NCI-H2227 treated with DMSO at 0.1 percent for 48 hours (cell line): ENCODE data around the gene ZNF354C.
A peak's percentile ranks its signal among the peaks of the same experiment; 100 is the strongest.
"Not testable (repeated sequence)": the region's sequence is repeated elsewhere in the genome, so short reads cannot be mapped to it uniquely, and the experiment has no call there.

Experiments used
- DNase-seq: peaks from one replicate; lab custom pipeline; 2025; lab: John Stamatoyannopoulos, UW

Gene ZNF354C

DNA sequence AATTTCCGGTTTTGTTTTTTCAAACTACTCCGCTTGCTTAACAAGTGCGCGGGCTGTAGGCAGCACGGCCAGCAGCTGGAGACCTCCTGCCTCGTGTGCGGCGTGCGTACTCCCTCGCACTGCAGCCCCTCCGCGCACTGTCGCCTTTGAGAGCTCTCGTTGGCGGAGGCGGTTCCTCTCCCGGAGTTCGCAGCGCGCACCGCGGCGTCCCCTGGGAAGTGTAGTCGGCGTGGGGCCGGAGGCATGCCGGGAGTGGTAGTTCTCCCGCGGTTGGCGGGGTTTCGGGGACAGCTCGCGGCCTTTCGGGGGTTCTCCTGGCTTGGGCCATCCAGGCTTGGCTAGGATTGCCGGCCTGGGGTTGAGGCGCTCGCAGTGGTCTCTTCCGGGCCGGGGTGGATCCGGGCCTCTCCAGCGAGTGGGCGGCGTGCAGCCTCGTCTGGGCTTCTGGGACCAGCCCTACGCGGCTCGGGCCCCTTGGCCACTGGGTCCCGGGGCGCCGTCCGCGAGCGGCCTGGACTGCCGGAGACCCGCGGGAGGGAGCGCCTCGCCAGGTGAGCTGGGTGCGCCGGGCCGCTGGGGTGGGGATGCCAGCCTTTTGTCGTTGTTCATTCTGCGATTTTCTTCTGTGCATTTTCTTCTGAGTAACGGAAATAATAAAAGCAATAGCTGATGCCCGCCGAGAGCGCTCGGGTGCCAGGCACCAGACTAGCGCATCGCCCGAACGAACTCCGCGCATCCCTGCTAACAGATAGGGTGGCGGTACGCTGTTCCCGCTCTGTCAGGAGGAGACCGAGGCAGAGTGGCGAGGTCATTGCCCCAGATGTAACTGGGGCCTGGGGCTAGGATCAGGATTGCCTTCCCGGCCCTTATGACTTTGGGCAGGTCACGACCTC is at the start of gene ZNF354C:
TSS of gene ZNF354C (plus strand) at position 258 of the 893 bp plus-strand sequence. CDS start 1,696 bp downstream, outside the sequence.
- DNase-seq: peak; percentile 52

GRCh38 chr5:179023528-179024189 is 36.5 kb upstream of the ZNF354C start, which contains the start of gene ZNF879:
TSS of gene ZNF879 (plus strand) at chr5:179023804. CDS start at chr5:179025005, 1,201 bp downstream.
- peak; percentile 81 for DNase-seq

GRCh38 chr5:179033004-179033580 is 27.1 kb upstream of the ZNF354C start:
- no peak for DNase-seq

DNA sequence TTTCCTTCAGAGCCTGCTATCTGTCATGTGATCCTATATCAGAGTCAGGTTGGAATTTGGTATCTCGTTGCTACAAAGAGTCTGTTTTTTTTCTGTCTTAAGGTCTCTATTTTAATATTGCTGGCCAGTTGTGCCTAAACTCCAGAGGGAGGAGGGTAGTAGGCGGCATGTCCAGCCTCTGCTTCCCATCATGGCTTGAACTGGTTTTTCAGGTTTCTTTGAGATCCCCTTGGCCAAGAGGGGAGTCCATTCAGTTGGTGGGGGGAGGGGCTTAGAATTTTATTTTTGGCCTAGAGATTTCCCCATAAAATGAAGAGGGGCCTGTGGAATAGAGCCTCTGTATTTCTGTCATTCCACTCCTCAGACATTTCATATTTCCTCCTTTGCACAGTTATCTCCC is 15.4 kb upstream of the ZNF354C start:
- DNase-seq: no peak

DNA sequence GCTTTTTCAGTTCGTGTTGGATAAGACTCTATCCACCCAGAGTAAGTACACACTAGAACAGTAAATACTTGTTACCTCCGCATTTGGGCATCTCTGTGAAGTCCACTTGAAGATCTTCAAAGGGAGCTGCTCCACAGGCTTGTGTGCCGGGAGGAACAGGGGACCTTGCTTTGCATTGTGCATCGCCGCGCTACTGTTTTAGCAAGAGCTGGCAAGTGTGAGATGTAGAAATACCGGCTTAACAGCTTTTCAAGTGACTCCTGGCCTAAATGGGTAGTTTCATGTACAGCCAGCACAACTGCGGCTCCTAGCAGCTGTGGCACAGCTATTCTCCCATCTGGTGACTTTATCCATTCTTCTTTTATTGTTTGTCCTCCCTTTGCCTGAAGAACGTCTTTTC is 8.4 kb upstream of the ZNF354C start:
- no peak for DNase-seq

DNA sequence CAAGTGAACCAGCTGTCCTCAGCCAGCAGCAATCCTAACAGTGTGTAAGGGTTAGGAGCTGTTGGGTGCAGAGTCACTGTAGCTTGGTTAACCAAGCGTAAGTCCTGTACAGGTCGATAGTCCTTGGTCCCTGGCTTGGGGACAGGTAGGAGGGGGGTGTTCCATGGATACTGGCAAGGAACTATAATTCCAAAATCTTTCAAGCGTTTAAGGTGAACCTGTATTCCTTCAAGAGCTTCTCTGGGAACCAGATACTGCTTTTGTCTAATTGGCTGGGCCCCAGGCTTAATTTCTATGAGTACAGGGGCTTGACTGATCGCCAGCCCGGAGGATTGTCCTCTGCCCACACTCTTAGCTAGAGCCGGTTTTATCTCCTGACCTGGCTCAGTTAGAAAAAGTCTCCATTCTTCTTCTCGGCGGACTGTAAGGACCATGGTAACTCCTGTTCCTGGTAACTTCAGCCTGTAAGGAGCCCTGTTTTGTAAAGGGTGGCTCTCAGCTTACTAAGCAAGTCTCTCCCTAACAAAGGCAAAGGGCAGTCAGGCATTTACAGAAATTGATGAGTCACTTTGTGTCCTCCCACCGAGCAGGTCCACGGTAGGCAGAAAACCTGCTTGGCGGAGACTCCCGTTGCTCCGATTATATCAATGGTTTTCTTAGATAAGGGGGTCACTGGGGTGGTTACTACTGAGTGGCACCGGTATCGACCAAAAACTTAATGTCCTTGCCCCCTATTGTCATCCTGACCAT is 6.0 kb upstream of the ZNF354C start:
- DNase-seq: no peak

GRCh38 chr5:179054876-179055275 is 5.3 kb upstream of the ZNF354C start:
- DNase-seq: no peak

DNA sequence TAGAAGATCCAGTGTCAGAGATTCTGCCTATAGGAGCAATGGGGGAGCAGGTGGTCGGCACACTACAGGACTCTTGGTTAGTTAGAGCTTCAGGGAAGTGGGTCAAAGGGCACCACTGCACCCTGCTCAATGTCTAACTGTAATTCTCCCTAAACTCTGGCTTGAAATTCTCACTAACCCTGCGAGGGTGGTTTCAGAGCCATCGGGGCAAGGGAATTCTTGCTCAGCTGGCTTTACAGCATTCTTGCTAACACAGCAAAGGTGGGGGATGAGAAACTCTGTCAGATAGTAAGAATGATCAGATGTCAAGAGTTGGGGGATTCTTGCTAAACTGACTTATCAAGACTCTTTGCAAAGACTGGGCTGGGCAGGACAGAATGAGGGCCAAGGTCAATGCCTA is 4.7 kb upstream of the ZNF354C start:
- DNase-seq: no peak

GRCh38 chr5:179055841-179056240 is 4.3 kb upstream of the ZNF354C start:
- no peak for DNase-seq

- no peak for DNase-seq
Measured at GRCh38 chr5:179061025-179061424, 852 bp downstream of the ZNF354C start.

DNA sequence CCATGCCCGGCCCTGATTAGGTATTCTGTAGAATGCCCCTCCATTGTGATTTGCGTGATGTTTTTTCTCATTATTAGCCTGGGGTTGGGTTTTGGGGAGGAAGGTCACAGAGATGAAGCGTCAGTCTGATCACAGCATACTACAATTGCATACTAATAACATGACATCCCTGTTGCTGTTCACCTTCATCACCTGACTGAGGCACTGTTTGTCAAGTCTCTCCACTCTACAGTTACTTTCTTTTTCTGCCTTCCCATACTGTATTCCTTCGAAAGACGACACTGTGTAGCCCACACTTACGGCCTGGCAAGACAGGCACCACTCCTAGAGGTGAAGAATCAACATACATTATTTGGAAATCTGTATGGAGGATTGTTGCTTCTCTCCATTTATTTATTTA is 5.5 kb downstream of the ZNF354C start:
- DNase-seq: no peak

GRCh38 chr5:179079165-179079987 is 19.2 kb downstream of the ZNF354C start:
- no peak for DNase-seq

DNA sequence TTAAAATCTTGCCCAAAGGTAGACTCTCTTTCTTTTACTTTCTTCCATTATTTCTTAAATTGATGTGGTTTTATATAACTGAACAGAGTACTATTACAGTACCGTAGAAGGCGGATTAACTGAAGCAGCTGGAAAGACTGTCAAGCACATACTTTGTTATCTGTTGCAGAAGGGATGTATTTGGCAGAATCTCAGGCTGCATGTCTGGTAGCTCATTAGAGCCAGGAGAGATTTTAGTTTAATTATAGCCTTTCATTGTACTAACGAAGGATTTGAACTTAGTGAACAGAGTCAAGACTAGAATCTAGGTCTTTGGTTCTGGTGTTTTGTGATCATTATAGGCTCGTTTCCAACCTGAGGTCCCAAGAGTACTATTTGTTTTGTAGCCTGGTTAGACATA is 20.6 kb downstream of the ZNF354C start:
- no peak for DNase-seq

- no peak for DNase-seq
Measured at GRCh38 chr5:179089502-179089901, 29.3 kb downstream of the ZNF354C start.

- not testable (repeated sequence) for DNase-seq
Measured at GRCh38 chr5:179101282-179101681, 41.1 kb downstream of the ZNF354C start.

GRCh38 chr5:179110528-179110927 is 50.4 kb downstream of the ZNF354C start:
- no peak for DNase-seq

DNA sequence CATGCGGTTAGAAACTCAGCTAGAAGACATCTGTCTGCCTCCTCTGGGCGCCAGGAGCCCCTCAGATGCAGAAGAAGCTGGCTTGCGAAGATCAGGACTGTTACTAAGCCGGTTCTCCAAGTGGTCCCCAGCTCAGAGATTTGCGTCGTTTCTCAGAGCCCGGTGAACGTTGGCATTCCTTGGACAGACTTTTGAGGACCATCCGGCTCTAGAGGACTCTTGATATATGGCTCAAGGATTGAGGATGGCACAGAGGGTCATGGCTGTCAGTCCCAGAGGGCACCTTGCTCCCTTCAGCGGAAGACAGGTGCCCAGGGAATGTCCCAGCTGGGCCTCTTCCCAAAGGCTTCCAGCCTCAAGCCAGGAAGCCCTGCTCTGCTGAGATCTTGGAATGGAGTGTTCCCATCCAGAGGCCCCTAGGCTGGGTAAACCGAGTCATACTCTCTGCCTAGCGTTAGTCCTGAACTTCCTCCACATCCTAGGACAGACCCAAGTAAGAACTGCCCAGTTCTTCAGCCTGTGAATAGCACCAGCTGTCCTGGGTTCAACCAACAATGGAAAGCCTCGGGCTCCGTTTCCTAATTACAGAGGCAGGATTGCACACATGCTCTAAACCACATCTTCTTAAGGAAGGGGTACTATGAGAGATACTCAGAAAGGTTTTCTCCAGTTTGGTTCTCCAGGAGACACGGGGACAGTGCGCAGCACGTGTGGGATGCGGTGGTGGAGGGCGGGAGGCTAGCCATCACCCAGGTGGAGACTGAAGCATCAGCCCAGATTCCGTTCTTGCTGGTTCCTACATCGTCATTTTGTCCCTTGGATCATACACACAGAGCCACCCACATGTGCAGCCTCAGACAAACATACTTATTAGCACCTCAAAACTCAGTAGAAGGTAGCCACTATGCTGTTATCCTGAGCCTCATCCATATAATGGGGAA is 51.4 kb downstream of the ZNF354C start:
- DNase-seq: no peak

GRCh38 chr5:179112469-179113142 is 52.4 kb downstream of the ZNF354C start:
- no peak for DNase-seq

- no peak for DNase-seq
Measured at GRCh38 chr5:179113143-179113530, 53.0 kb downstream of the ZNF354C start.
